VCaP (cell line): ENCODE measurements around the gene RFXAP.
A peak's percentile ranks its signal among the peaks of the same experiment; 100 is the strongest.

Experiments
- H3K27ac ChIP-seq: fragments of 450-650 bp; 2 replicates; pipeline ENCODE4 v1.5.1; 2017
- CTCF ChIP-seq: fragments of 450-650 bp; conservative IDR thresholded peaks from 2 replicates; pipeline ENCODE4 v1.5.1; 2017; ENCODE audit warnings: mild to moderate bottlenecking, moderate library complexity

Gene RFXAP, protein sequence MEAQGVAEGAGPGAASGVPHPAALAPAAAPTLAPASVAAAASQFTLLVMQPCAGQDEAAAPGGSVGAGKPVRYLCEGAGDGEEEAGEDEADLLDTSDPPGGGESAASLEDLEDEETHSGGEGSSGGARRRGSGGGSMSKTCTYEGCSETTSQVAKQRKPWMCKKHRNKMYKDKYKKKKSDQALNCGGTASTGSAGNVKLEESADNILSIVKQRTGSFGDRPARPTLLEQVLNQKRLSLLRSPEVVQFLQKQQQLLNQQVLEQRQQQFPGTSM

DNA sequence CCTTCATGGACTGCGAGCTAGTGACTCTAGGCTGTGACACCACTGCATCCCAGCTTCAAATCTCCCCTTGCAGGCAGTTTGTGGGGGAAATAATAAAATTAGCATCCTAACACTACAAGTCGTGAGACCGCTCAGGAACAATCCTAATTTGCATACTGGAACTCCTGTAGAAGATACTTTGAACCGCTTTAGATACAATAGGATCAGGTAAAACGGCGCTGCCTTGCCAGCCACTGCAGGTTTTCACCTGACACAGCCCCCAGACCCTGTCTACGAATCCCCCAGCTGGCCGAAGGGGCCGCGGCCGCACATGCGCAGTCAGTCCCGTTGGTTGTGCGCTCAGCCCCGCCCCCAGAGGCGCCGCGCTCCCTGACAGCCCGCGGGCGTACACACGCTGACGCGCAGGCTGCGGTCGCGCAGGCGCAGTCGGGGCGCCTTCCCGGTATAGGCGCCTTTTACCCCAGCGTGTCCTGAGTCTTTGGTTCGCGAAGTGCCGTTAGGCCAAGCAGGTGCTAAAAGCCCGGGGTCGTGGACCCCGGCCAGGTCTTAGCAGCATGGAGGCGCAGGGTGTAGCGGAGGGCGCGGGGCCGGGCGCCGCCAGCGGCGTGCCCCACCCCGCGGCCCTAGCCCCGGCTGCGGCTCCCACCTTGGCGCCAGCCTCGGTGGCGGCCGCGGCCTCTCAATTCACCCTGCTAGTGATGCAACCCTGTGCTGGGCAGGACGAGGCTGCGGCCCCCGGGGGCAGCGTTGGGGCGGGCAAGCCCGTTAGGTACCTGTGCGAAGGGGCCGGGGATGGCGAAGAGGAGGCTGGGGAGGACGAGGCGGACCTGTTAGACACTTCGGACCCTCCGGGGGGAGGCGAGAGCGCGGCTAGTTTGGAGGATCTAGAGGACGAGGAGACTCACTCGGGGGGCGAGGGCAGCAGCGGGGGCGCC lies at the start of gene RFXAP:
Gene RFXAP (plus strand): TSS at position 419 of the 935 bp plus-strand sequence. CDS start 136 bp downstream, at position 555.
- H3K27ac ChIP-seq: peak within 1 kb of the TSS; percentile 82
- TF ChIP-seq CTCF: peak; percentile 14; the same call in 1 of the 2 replicates

GRCh38 chr13:36769545-36769944 lies 49.5 kb upstream of the RFXAP start:
- TF ChIP-seq CTCF: no peak
- H3K27ac ChIP-seq: no peak overlapping the region

GRCh38 chr13:36770741-36771140 lies 48.3 kb upstream of the RFXAP start:
- no peak overlapping the region for H3K27ac ChIP-seq
- no peak for TF ChIP-seq CTCF

DNA sequence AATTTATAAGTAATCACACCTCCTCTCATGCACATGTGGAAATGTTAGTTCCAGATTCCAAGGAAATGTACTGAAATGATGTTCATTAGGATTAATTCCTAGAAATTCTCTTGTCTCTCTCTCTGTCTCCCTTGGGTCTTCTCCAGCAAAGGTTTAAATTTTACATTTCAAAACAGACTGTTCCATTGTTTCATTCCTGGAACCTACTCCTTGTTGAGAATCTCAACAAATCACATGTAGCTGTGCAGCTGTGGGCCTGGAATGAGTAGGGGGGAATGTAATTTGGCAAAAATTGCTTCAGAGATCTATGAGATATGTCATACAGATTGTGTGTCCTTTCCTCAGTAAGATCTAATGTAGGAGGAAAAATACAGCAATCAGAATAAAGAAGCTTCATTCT lies 46.2 kb upstream of the RFXAP start:
- H3K27ac ChIP-seq: no peak overlapping the region
- TF ChIP-seq CTCF: no peak

GRCh38 chr13:36774931-36775330 lies 44.1 kb upstream of the RFXAP start:
- no peak for TF ChIP-seq CTCF
- H3K27ac ChIP-seq: no peak overlapping the region

GRCh38 chr13:36776175-36776574 lies 42.8 kb upstream of the RFXAP start:
- no peak overlapping the region for H3K27ac ChIP-seq
- TF ChIP-seq CTCF: no peak

- no peak for TF ChIP-seq CTCF
- no peak overlapping the region for H3K27ac ChIP-seq
Measured at GRCh38 chr13:36778083-36778671, 40.8 kb upstream of the RFXAP start.
